AG04449 (cell line): ENCODE results near the gene SEC22A.

Experiments
- CTCF ChIA-PET: fragments of 350-600 bp; formaldehyde crosslinking; extraction: SDS; loops from one replicate; lab custom pipeline; 2021; ENCODE audit warnings: antibody characterized with exemption; lab: Yijun Ruan, JAX
- POLR2A ChIA-PET: fragments of 400-600, 350-600 bp; formaldehyde crosslinking; extraction: SDS; loops from one replicate; lab custom pipeline; 2020; ENCODE audit warnings: antibody characterized with exemption, inconsistent platforms; lab: Yijun Ruan, JAX
- DNase-seq: peaks from one replicate; pipeline ENCODE4 v3.0.0-alpha.2; 2010; ENCODE audit warnings: low read depth, low spot score
- H3K4me3 ChIP-seq: 2 replicates; pipeline ENCODE4 v1.5.1; 2011; ENCODE audit warnings: low read depth, mild to moderate bottlenecking, control low read depth, low read length
- CTCF ChIP-seq: IDR thresholded peaks from one replicate; pipeline ENCODE4 v1.5.1; 2011; ENCODE audit warnings: mild to moderate bottlenecking, moderate library complexity, low read length, control low read depth, inconsistent platforms; ENCODE audit not compliant: insufficient read depth; ENCODE audit errors: missing control alignments

Gene SEC22A

GRCh38 chr3:123285931-123286307 is 84.2 kb downstream of the SEC22A start:
- POLR2A ChIA-PET, result no interaction called here
- TF ChIP-seq CTCF, result no peak
- CTCF ChIA-PET, result interaction anchor here (0.7 to 3.4 kb wide), 10 partner anchors 9 to 274 kb away, joined by 3 to 24 read pairs (median 4); no protein-coding TSS in a partner anchor

GRCh38 chr3:123286308-123287023 is 84.7 kb downstream of the SEC22A start:
- POLR2A ChIA-PET, result no interaction called here
- no peak for DNase-seq
- H3K4me3 ChIP-seq, result no peak overlapping the region
- CTCF ChIA-PET, result interaction anchor here (0.7 to 3.4 kb wide), 11 partner anchors 9 to 274 kb away, joined by 3 to 24 read pairs (median 4); no protein-coding TSS in a partner anchor
- TF ChIP-seq CTCF, result peak; percentile 96

More at GRCh38 chr3:123285931-123286307, 84.2 kb downstream of the SEC22A start:
- H3K4me3 ChIP-seq, result no peak overlapping the region
- no peak for DNase-seq

- no peak overlapping the region for H3K4me3 ChIP-seq
- DNase-seq, result no peak
- POLR2A ChIA-PET, result no interaction called here
- CTCF ChIA-PET, result interaction anchor here (1.2 to 1.7 kb wide), 3 partner anchors 10 to 18 kb away, joined by 3 to 7 read pairs (median 4); no protein-coding TSS in a partner anchor
- no peak for TF ChIP-seq CTCF
Observed at GRCh38 chr3:123287051-123287961, 85.6 kb downstream of the SEC22A start.

GRCh38 chr3:123287962-123288302 is 86.2 kb downstream of the SEC22A start:
- CTCF ChIA-PET, result interaction anchor here (1.2 to 1.7 kb wide), 3 partner anchors 9 to 17 kb away, joined by 3 to 7 read pairs (median 4); no protein-coding TSS in a partner anchor
- H3K4me3 ChIP-seq, result no peak overlapping the region
- no peak for DNase-seq
- POLR2A ChIA-PET, result no interaction called here
- TF ChIP-seq CTCF, result no peak

GRCh38 chr3:123289391-123290106 is 87.8 kb downstream of the SEC22A start:
- H3K4me3 ChIP-seq, result no peak overlapping the region
- no peak for TF ChIP-seq CTCF
- POLR2A ChIA-PET, result no interaction called here
- CTCF ChIA-PET, result interaction anchor here (1.0 to 1.7 kb wide), 3 partner anchors 8 to 40 kb away, joined by 4 to 9 read pairs (median 5); no protein-coding TSS in a partner anchor
- DNase-seq, result no peak
